Vagina (tissue), 2 donors: ENCODE results near the gene SPSB1.

Experiments used
- POLR2A ChIP-seq, 2 donors: fragments of 450-650 bp; IDR thresholded peaks; one replicate each; pipeline ENCODE4 v1.6.1; 2017; ENCODE audit warnings: antibody characterized with exemption in 2 of 2, mild to moderate bottlenecking in 2 of 2, moderate library complexity in 2 of 2
- TF ChIP-seq, protein P1 (sequence below), 3 experiments: fragments of 450-650 bp in 2 of 3; fragments of 200-600 bp in 1 of 3; sonication (generic) in 1 of 3; IDR thresholded peaks; one replicate each; pipeline ENCODE4 v1.5.1; 2017 to 2019; ENCODE audit warnings: antibody characterized with exemption in 3 of 3, mild to moderate bottlenecking in 2 of 3, moderate library complexity in 2 of 3

DNA sequence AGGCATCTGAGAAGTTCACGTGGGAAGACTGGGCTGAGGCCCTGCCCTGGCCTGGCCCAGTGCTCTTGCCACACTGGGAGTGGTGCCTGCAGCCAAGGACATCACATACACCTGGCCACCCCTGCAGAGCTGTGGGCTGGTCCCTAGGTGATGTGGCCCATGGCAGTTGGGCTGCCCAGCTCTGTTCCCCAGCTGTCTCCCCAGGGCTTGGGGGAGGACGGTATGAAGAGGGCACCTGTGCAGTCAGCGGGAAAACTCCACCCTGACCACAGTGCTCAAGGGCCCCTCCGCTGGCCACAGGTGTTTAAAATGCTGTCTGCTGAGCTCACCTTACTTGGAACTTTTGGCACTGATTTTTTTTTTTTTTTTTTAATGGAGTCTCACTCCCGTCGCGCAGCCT is 126.2 kb downstream of the SPSB1 start:
- TF ChIP-seq POLR2A (IDR thresholded peaks at IDR 0.05) = no peak
- TF ChIP-seq, protein P1, sequence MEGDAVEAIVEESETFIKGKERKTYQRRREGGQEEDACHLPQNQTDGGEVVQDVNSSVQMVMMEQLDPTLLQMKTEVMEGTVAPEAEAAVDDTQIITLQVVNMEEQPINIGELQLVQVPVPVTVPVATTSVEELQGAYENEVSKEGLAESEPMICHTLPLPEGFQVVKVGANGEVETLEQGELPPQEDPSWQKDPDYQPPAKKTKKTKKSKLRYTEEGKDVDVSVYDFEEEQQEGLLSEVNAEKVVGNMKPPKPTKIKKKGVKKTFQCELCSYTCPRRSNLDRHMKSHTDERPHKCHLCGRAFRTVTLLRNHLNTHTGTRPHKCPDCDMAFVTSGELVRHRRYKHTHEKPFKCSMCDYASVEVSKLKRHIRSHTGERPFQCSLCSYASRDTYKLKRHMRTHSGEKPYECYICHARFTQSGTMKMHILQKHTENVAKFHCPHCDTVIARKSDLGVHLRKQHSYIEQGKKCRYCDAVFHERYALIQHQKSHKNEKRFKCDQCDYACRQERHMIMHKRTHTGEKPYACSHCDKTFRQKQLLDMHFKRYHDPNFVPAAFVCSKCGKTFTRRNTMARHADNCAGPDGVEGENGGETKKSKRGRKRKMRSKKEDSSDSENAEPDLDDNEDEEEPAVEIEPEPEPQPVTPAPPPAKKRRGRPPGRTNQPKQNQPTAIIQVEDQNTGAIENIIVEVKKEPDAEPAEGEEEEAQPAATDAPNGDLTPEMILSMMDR (IDR thresholded peaks at IDR 0.05) = no peak
